PC-3 (cell line): Measurements from ENCODE around the gene SLC17A2.

Experiments used
- CTCF ChIP-seq: fragments of 300-600 bp; sonication (generic); conservative IDR thresholded peaks from 2 replicates; pipeline ENCODE4 v1.5.1; 2017; ENCODE audit warnings: antibody characterized with exemption, low read depth, mild to moderate bottlenecking, low read length
- EZH2 ChIP-seq: fragments of 300-600 bp; sonication (generic); IDR thresholded peaks from one replicate; pipeline ENCODE4 v1.6.1; 2017; ENCODE audit warnings: antibody characterized with exemption, mild to moderate bottlenecking, low read length; ENCODE audit not compliant: unreplicated experiment
- EZH2phosphoT487 ChIP-seq: fragments of 300-600 bp; sonication (generic); IDR thresholded peaks from 2 replicates; pipeline ENCODE4 v1.6.1; 2018; ENCODE audit warnings: mild to moderate bottlenecking, antibody characterized with exemption, low read length, borderline replicate concordance

DNA sequence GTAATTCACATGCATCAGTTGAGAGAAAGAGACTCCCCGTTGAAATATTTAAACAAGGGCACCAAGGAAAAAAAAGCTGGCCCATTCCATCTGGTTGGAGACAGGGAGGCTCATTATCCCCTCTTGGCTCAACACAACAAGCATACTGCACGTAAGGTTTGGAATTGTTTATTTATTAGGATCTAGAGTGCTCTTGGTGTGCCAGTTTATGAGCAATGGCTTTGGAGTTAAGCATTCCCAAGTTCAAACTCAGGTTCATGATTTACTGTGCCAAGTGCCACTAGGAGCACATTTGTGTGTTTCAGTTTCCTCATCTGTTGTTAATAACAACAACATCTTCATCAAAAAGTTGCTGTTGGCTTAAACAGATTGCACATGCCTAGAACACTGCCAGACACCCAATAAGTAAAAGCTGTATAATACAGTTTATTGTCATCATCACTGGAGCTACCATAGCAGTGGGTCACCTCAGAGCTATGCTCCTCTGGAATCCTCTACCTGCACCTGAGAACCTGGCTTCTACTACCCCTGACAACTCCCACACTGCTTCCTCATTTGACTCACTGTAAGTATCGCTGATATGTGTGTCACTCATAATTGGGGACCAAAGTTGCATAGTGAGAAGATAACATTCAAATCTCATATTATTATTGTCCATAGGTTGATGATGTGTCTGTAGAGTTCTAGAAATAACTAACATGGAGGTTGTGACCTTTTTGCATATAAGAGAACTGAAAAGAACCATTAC is 61.9 kb downstream of the SLC17A2 start:
- no peak for TF ChIP-seq EZH2
- no peak for TF ChIP-seq CTCF
- TF ChIP-seq EZH2phosphoT487: no peak
